ENCODE measurements around the gene BMP8B.

The BMP8B gene

DNA sequence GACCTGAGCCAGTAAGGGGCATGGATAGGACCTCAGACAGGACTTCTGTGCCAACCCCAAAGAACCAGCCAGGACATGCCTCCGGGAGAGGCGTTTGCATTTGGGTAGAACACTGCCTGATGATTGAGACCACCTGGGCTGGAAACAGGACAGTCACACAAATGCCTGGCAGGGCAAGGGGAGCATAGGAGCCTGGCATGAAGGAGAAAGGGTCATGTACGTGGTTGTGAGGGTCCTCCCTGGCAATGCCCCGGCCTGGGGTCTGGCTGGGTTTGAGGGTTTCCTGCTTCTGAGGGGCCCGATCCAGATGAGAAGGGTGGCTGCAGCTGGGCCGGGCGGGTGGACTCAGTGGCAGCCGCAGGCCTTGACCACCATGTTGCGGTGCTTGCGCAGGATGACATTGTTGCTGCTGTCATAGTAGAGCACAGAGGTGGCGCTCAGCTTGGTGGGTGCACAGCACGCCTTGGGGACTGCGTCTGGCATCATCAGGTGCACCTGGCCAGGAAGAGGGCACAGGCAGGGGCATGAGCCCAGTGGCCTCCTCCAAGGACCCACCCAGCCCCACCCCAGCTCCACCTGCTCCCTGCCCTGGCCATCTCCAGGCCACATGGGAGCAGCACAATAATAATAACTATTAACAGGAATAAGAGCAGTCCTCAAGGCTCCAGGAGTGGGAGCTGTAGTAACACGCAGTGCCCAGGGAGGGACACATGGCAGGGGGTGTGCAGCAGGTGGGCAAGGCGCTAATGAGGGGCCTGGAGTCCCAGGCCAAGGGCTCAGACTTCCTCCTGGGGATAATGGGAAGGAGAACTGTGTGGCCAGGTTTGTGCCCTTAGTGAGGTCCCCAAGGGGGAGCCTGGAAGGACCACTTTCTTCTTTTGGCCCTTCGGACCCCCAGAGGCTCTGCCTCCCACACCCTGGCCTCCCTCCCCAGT lies 28.3 kb downstream of the BMP8B start:
- no peaks in the 10 kb centered on the region for H3K27me3 ChIP-seq (ENCODE audit: insufficient read depth, low read length)
- no peak overlapping the region for H4K12ac ChIP-seq (ENCODE audit: low read depth, low read length)
- no peak overlapping the region for H2AK5ac ChIP-seq (ENCODE audit: low read length)
- H3K23ac ChIP-seq (ENCODE audit: low read length): no peak overlapping the region
- no peak overlapping the region for H4K8ac ChIP-seq (ENCODE audit: low read depth, low read length)
- H3K9me3 ChIP-seq (ENCODE audit: insufficient read depth, low read depth, low read length): no peaks in the 10 kb centered on the region
- H3K79me1 ChIP-seq (ENCODE audit: low read length): no peaks in the 10 kb centered on the region
- H3K4me2 ChIP-seq (ENCODE audit: low read length): no peak overlapping the region
- H2BK5ac ChIP-seq (ENCODE audit: low read depth, low read length, poor library complexity): no peak overlapping the region
- WGBS (ENCODE audit: extremely low coverage, insufficient coverage, insufficient read length): no CpG with 5 or more reads among the region's 16 CpGs
- H3K9ac ChIP-seq (ENCODE audit: low read length): no peak overlapping the region
- H3K4me3 ChIP-seq (ENCODE audit: low read depth, low read length): no peak overlapping the region
- no peak overlapping the region for H4K91ac ChIP-seq (ENCODE audit: low read depth, low read length)
- no peak overlapping the region for H3K14ac ChIP-seq (ENCODE audit: low read length)
- H3K4ac ChIP-seq (ENCODE audit: low read depth, low read length): no peak overlapping the region
- H3K4me1 ChIP-seq (ENCODE audit: control insufficient read depth in 1 of 2, insufficient read depth in 2 of 2, low read length in 2 of 2): peaks cover 7 to 8% of the 10 kb centered on the region in 2 experiments
- no peak overlapping the region for H2BK120ac ChIP-seq (ENCODE audit: insufficient read depth, low read length, poor library complexity)
- H3K36me3 ChIP-seq (ENCODE audit: control insufficient read depth in 1 of 2, insufficient read depth in 2 of 2, low read length in 2 of 2): peaks cover 8 to 9% of the 10 kb centered on the region in 2 experiments
- no peaks in the 10 kb centered on the region for H3K79me2 ChIP-seq (ENCODE audit: control insufficient read depth, insufficient read depth, low read length, poor library complexity)
- H3K27ac ChIP-seq (ENCODE audit: low read depth, low read length): no peak overlapping the region
- H2BK12ac ChIP-seq (ENCODE audit: low read length): no peak overlapping the region
- H2AFZ ChIP-seq (ENCODE audit: insufficient read depth, low read length, poor library complexity): no peak overlapping the region
- H3K18ac ChIP-seq (ENCODE audit: low read length): no peak overlapping the region
- no peak for DNase-seq

DNA sequence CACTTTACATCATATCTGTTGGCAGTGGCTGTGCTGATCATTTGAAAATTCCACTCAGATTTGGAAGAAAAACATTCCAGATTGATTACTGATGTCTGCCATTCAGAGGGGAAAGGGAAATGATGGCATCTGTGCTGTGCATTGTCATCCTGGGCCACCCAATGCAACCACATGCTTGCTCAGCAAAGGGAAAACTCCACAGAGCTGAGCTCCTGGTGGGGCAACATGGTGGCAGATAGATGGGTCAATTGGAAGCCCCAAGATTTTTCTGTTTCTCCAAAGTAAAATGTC lies 29.3 kb downstream of the BMP8B start:
- Histone ChIP-seq H2AFZ (ENCODE audit: insufficient read depth, low read length, poor library complexity) (no peak overlapping the region), H2AK5ac (ENCODE audit: low read length) (no peak overlapping the region), H3K18ac (ENCODE audit: low read length) (no peak overlapping the region), H3K4ac (ENCODE audit: low read depth, low read length) (no peak overlapping the region), H4K91ac (ENCODE audit: low read depth, low read length) (no peak overlapping the region), H2BK12ac (ENCODE audit: low read length) (no peak overlapping the region), H2BK5ac (ENCODE audit: low read depth, low read length, poor library complexity) (no peak overlapping the region), H4K8ac (ENCODE audit: low read depth, low read length) (no peak overlapping the region), H3K27ac (ENCODE audit: low read depth, low read length) (no peak overlapping the region), H3K9ac (ENCODE audit: low read length) (no peak overlapping the region), H3K36me3 (ENCODE audit: control insufficient read depth in 1 of 2, insufficient read depth in 2 of 2, low read length in 2 of 2) (peaks cover 14 to 16% of the 10 kb centered on the region in 2 experiments), H4K12ac (ENCODE audit: low read depth, low read length) (no peak overlapping the region), H3K14ac (ENCODE audit: low read length) (no peak overlapping the region), H2BK120ac (ENCODE audit: insufficient read depth, low read length, poor library complexity) (no peak overlapping the region), H3K9me3 (ENCODE audit: insufficient read depth, low read depth, low read length) (no peaks in the 10 kb centered on the region), H3K27me3 (ENCODE audit: insufficient read depth, low read length) (no peaks in the 10 kb centered on the region), H3K4me3 (ENCODE audit: low read depth, low read length) (no peak overlapping the region), H3K79me2 (ENCODE audit: control insufficient read depth, insufficient read depth, low read length, poor library complexity) (no peaks in the 10 kb centered on the region), H3K23ac (ENCODE audit: low read length) (no peak overlapping the region), H3K4me1 (ENCODE audit: control insufficient read depth in 1 of 2, insufficient read depth in 2 of 2, low read length in 2 of 2) (peaks cover 7 to 8% of the 10 kb centered on the region in 2 experiments), H3K4me2 (ENCODE audit: low read length) (no peak overlapping the region), H3K79me1 (ENCODE audit: low read length) (no peaks in the 10 kb centered on the region)
- no peak for DNase-seq

DNA sequence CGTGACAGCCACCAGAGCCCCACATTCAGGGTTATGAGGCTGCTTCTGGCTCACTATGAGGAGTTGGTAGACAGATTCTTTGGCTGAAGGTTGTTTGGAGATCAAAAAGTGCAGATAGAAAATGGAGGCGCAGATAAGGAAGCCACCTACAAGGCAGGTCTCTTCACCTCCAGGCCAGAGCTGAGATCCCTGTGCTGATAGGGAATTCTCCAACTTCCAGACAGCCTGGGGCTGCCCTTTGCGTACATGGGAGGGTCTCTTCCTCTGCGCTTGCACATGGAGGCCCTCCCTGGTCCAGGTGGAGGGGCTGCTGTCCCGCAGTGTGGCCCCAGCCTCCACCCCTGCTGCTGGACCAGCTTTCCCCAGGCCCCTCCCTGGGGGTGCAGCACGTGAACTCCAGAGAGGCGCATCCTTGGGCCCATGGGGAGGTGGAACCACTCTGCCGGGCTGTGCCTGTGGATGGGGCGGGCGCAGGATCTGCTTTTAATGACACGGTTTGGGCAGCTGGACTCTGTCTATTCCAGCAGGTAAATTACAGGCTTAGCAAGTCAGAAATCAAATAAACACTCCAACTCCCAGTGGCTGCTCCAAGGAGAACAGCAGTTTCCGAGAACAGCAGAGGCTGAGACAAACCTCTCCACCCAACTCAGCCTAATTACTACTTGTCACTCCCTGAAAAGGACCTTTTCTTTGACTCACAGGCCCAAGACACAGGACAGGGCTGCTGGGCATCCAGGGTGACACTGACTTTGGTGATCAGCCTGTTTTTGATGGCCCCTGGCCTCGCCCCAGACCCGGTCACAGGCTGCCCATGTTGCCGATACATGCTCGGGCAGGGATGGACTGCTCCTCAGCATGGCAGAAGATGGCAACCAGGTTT lies 29.9 kb downstream of the BMP8B start:
- Histone ChIP-seq H3K79me2 (ENCODE audit: control insufficient read depth, insufficient read depth, low read length, poor library complexity) (no peaks in the 10 kb centered on the region), H3K9ac (ENCODE audit: low read length) (no peak overlapping the region), H3K4ac (ENCODE audit: low read depth, low read length) (no peak overlapping the region), H3K4me3 (ENCODE audit: low read depth, low read length) (no peak overlapping the region), H2AK5ac (ENCODE audit: low read length) (no peak overlapping the region), H2AFZ (ENCODE audit: insufficient read depth, low read length, poor library complexity) (no peak overlapping the region), H2BK12ac (ENCODE audit: low read length) (no peak overlapping the region), H2BK120ac (ENCODE audit: insufficient read depth, low read length, poor library complexity) (no peak overlapping the region), H3K4me1 (ENCODE audit: control insufficient read depth in 1 of 2, insufficient read depth in 2 of 2, low read length in 2 of 2) (peaks cover 7 to 8% of the 10 kb centered on the region in 2 experiments), H3K4me2 (ENCODE audit: low read length) (no peak overlapping the region), H3K14ac (ENCODE audit: low read length) (no peak overlapping the region), H3K36me3 (ENCODE audit: control insufficient read depth in 1 of 2, insufficient read depth in 2 of 2, low read length in 2 of 2) (peaks cover 14 to 20% of the 10 kb centered on the region in 2 experiments), H4K91ac (ENCODE audit: low read depth, low read length) (no peak overlapping the region), H2BK5ac (ENCODE audit: low read depth, low read length, poor library complexity) (no peak overlapping the region), H3K27me3 (ENCODE audit: insufficient read depth, low read length) (no peaks in the 10 kb centered on the region), H3K23ac (ENCODE audit: low read length) (no peak overlapping the region), H3K9me3 (ENCODE audit: insufficient read depth, low read depth, low read length) (no peaks in the 10 kb centered on the region), H4K12ac (ENCODE audit: low read depth, low read length) (no peak overlapping the region), H3K27ac (ENCODE audit: low read depth, low read length) (no peak overlapping the region), H3K79me1 (ENCODE audit: low read length) (no peaks in the 10 kb centered on the region), H3K18ac (ENCODE audit: low read length) (no peak overlapping the region), H4K8ac (ENCODE audit: low read depth, low read length) (no peak overlapping the region)
- WGBS (ENCODE audit: extremely low coverage, insufficient coverage, insufficient read length): no CpG with 5 or more reads among the region's 16 CpGs
- DNase-seq: peak; percentile 17 to 55

DNA sequence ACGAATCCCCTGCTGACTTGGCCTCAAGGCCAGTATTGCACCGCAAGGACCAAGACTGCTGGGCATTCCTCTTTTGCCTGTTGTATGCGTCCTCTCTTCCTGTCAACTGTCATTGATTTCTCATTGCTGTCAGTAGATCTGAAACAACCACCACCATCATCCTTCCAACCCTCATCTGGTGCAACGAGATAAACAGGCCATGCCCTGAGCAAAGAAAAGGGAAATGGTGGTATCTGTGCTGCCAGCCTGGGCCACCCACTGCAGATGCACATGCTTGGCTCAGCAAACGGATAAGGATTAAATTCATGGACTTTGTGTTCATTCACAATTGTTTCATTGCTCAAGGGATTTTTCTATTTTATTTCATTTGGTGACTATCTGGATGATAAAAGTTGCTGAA lies 31.2 kb downstream of the BMP8B start:
- Histone ChIP-seq H4K12ac (ENCODE audit: low read depth, low read length) (no peak overlapping the region), H3K4me1 (ENCODE audit: control insufficient read depth in 1 of 2, insufficient read depth in 2 of 2, low read length in 2 of 2) (peaks cover 7 to 8% of the 10 kb centered on the region in 2 experiments), H4K8ac (ENCODE audit: low read depth, low read length) (no peak overlapping the region), H3K79me1 (ENCODE audit: low read length) (no peaks in the 10 kb centered on the region), H3K36me3 (ENCODE audit: control insufficient read depth in 1 of 2, insufficient read depth in 2 of 2, low read length in 2 of 2) (peaks cover 26 to 32% of the 10 kb centered on the region in 2 experiments), H3K79me2 (ENCODE audit: control insufficient read depth, insufficient read depth, low read length, poor library complexity) (no peaks in the 10 kb centered on the region), H2BK5ac (ENCODE audit: low read depth, low read length, poor library complexity) (no peak overlapping the region), H3K9ac (ENCODE audit: low read length) (no peak overlapping the region), H2BK120ac (ENCODE audit: insufficient read depth, low read length, poor library complexity) (no peak overlapping the region), H3K14ac (ENCODE audit: low read length) (no peak overlapping the region), H3K18ac (ENCODE audit: low read length) (no peak overlapping the region), H4K91ac (ENCODE audit: low read depth, low read length) (no peak overlapping the region), H2AFZ (ENCODE audit: insufficient read depth, low read length, poor library complexity) (no peak overlapping the region), H3K9me3 (ENCODE audit: insufficient read depth, low read depth, low read length) (no peaks in the 10 kb centered on the region), H3K27me3 (ENCODE audit: insufficient read depth, low read length) (no peaks in the 10 kb centered on the region), H3K4me3 (ENCODE audit: low read depth, low read length) (no peak overlapping the region), H3K4me2 (ENCODE audit: low read length) (no peak overlapping the region), H3K23ac (ENCODE audit: low read length) (no peak overlapping the region), H2BK12ac (ENCODE audit: low read length) (no peak overlapping the region), H2AK5ac (ENCODE audit: low read length) (no peak overlapping the region), H3K27ac (ENCODE audit: low read depth, low read length) (no peak overlapping the region), H3K4ac (ENCODE audit: low read depth, low read length) (no peak overlapping the region)
- peak in 1 of 2 donors; percentile 28 for DNase-seq
- no CpG with 5 or more reads among the region's 5 CpGs for WGBS (ENCODE audit: extremely low coverage, insufficient coverage, insufficient read length)
